Ovary (tissue), 9 donors: ENCODE measurements around the gene CSRP1. TPM values are rescaled to one million over a fixed set of nuclear protein-coding genes. Genes with fewer than 3 reads are reported as not detected.
"Not testable (repeated sequence)": the region's sequence is repeated elsewhere in the genome, so short reads cannot be mapped to it uniquely, and the experiment has no call there.

ENCODE experiments used
- DNase-seq, 5 donors: peaks; one replicate each; pipeline ENCODE4 v3.0.0-alpha.2; 2019 to 2020
- H3K27ac ChIP-seq, 2 donors: fragments of 200-600 bp; one replicate each; pipeline versions ENCODE4 v1.5.1 to v1.8.0; 2019 to 2022
- H3K27me3 ChIP-seq: fragments of 200-600 bp; one replicate; pipeline ENCODE4 v1.8.0; 2022
- H3K36me3 ChIP-seq: fragments of 200-600 bp; sonication (generic); one replicate; pipeline ENCODE4 v1.5.1; 2019
- H3K4me1 ChIP-seq: one replicate; pipeline ENCODE4 v1.8.1; 2013; ENCODE audit warnings: mild to moderate bottlenecking, moderate library complexity; ENCODE audit not compliant: insufficient read depth
- H3K4me3 ChIP-seq: fragments of 200-600 bp; sonication (generic); one replicate; pipeline ENCODE4 v1.5.1; 2017
- H3K9me3 ChIP-seq, 2 donors: fragments of 200-600 bp in 1 of 2; sonication (generic) in 1 of 2; one replicate each; pipeline versions ENCODE4 v1.5.1 to v1.8.1; 2013 to 2019; ENCODE audit warnings: mild to moderate bottlenecking in 1 of 2, moderate library complexity in 1 of 2
- EP300 ChIP-seq: sonication (generic); formaldehyde crosslinking; IDR thresholded peaks from one replicate; pipeline ENCODE4 v1.6.1; 2017; ENCODE audit warnings: antibody characterized with exemption
- POLR2A ChIP-seq: fragments of 450-650 bp; IDR thresholded peaks from one replicate; pipeline ENCODE4 v1.6.1; 2017; ENCODE audit warnings: antibody characterized with exemption, mild to moderate bottlenecking, moderate library complexity
- WGBS, 3 donors: extraction: QIAGEN DNeasy Blood & Tissue Kit in 1 of 3; methylation state at CpG; one replicate each; pipeline versions ENCODE4 v1.1.5 to v1.1.7; 2013 to 2017; 5-methylcytosine and 5-hydroxymethylcytosine counted together
- intact Hi-C, 4 donors: fragments of 100-400 bp; cut with DNase I; formaldehyde crosslinking; loops; one replicate each; pipeline versions ENCODE4 v1.11.0 to v1.15.1; 2022 to 2023
- polyA plus RNA-seq, 2 donors: library from polyadenylated mRNA; stranded (reverse); fragments of 200-250 nt in 1 of 2; fragments of 350-450 nt in 1 of 2; fragmentation: Illumina TruSeq in 1 of 2; extraction: RNeasy Lipid Tissue Mini Kit (QIAGEN cat#74804) in 1 of 2; gene quantifications; one replicate each; pipeline ENCODE4 v1.2.3, GENCODE V29; 2013 to 2014
- total RNA-seq, 7 donors: library from RNA; depleted of rRNA in 2 of 7; stranded (reverse); fragments of >200 nt in 2 of 7; fragmentation: NEBNext Ultra II Directional in 3 of 7; extraction: Animal tissue kit (Norgen Biotek cat#: 25700) in 3 of 7; gene quantifications; one replicate each; pipeline versions ENCODE4 v1.1.0 to v1.2.4, GENCODE V29; 2016 to 2023
- TF ChIP-seq, protein P1 (sequence below), 3 donors: fragments of 450-650 bp in 2 of 3; fragments of 200-600 bp in 1 of 3; IDR thresholded peaks; one replicate each; pipeline versions ENCODE4 v1.5.1 to v1.8.0; 2016 to 2022; ENCODE audit warnings: antibody characterized with exemption in 3 of 3, mild to moderate bottlenecking in 1 of 3
- donor health status: DM: no; HTN: no; CAD: no; lungs with moderate emphysema.
- donor health status: DM: no; HTN: no; CAD: no.
- donor health status: Bipolar disorder and iron deficiency.
- donor health status: DM: yes; HTN: yes; CAD: no.
- donor health status: DM: no; HTN: no; CAD: no.
- donor health status: DM: yes; HTN: yes; CAD: no.

Gene CSRP1
- total and polyA plus RNA-seq, 9 donors, result 205 to 783 (median 274) TPM

GRCh38 chr1:201479201-201479730, 27.7 kb downstream of the CSRP1 start:
- DNase-seq, result no peak
- no peaks in the 10 kb centered on the region for H3K27me3 ChIP-seq
- intact Hi-C loops, result no loop called here
- TF ChIP-seq POLR2A (no peak), EP300 (no peak)
- TF ChIP-seq, protein P1, sequence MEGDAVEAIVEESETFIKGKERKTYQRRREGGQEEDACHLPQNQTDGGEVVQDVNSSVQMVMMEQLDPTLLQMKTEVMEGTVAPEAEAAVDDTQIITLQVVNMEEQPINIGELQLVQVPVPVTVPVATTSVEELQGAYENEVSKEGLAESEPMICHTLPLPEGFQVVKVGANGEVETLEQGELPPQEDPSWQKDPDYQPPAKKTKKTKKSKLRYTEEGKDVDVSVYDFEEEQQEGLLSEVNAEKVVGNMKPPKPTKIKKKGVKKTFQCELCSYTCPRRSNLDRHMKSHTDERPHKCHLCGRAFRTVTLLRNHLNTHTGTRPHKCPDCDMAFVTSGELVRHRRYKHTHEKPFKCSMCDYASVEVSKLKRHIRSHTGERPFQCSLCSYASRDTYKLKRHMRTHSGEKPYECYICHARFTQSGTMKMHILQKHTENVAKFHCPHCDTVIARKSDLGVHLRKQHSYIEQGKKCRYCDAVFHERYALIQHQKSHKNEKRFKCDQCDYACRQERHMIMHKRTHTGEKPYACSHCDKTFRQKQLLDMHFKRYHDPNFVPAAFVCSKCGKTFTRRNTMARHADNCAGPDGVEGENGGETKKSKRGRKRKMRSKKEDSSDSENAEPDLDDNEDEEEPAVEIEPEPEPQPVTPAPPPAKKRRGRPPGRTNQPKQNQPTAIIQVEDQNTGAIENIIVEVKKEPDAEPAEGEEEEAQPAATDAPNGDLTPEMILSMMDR (IDR thresholded peaks at IDR 0.05), result no peak
- H3K9me3 ChIP-seq, result no peaks in the 10 kb centered on the region
- 89 to 94% (median 90%) methylated on average over 4 of the region's 4 CpGs for WGBS, 3 donors
- no peak overlapping the region for H3K27ac ChIP-seq
- H3K4me1 ChIP-seq, result no peaks in the 10 kb centered on the region
- no peak overlapping the region for H3K4me3 ChIP-seq
- H3K36me3 ChIP-seq, result no peaks in the 10 kb centered on the region

DNA sequence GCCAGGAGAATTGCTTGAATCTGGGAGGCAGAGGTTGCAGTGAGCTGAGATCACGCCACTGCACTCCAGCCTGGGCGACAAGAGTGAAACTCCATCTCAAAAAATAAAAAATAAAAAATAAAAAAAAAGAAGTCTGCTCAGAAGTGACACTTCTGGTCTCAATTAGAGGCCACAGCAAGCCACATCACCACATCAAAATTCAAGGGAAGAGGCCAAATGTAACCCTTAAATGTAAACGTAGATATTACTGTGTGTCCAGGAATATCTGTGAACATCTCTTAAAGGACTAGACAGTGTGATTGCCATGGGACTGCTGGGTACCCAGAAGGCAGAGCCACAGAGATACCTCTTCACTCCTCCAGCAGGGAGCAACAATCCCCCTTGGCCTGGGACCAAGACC, 28.3 kb downstream of the CSRP1 start:
- H3K9me3 ChIP-seq, H3K36me3 ChIP-seq, H3K27me3 ChIP-seq, DNase-seq, H3K4me3 ChIP-seq, H3K4me1 ChIP-seq, H3K27ac ChIP-seq, intact Hi-C loops: not testable (repeated sequence)
- WGBS, 3 donors, result 89 to 95% (median 90%) methylated on average over 3 of the region's 3 CpGs

DNA sequence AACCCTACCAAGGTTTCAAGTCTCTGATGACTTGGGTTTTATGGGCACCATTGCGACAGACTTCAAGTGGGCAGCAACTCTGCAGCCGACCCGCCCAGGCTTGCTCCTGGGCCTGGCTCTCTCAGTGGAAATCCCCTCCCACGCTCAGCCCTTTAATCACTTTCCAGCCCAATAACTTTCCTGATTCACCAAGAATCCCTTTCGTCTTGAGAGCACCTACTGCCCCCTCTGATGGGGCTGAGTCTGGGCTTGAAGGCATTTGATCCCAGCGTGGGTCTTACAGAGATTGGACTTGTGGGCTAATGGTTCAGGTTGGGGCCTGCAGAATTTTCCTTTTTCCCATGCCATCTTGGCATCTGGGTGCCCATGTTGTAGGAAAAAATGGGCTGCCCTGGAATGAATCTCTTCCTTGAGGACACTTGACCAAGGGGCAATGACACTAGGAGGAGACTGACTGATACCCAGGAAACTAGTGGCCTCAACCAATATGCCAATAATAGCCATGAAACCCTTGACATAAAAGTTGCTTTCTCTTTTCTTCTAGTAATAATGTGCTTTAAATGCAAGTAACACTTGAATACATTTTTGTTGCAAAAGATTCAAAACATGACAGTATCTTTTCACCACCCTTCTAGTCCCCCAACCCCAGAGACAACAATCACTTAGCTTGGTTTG, 30.1 kb downstream of the CSRP1 start:
- H3K27ac ChIP-seq, result no peak overlapping the region
- no peak overlapping the region for H3K4me3 ChIP-seq
- intact Hi-C loops, result no loop called here
- no peaks in the 10 kb centered on the region for H3K27me3 ChIP-seq
- H3K4me1 ChIP-seq, result no peaks in the 10 kb centered on the region
- WGBS, 3 donors, result 72 to 83% (median 81%) methylated on average over 6 of the region's 6 CpGs
- no peaks in the 10 kb centered on the region for H3K36me3 ChIP-seq
- TF ChIP-seq POLR2A, result no peak
- TF ChIP-seq, protein P1 (IDR thresholded peaks at IDR 0.05), result no peak
- TF ChIP-seq EP300, result no peak
- no peaks in the 10 kb centered on the region for H3K9me3 ChIP-seq
- no peak for DNase-seq

GRCh38 chr1:201475915-201476669, 30.8 kb downstream of the CSRP1 start:
- H3K36me3 ChIP-seq, result no peaks in the 10 kb centered on the region
- no peaks in the 10 kb centered on the region for H3K9me3 ChIP-seq
- DNase-seq, result no peak
- H3K27me3 ChIP-seq, result no peaks in the 10 kb centered on the region
- intact Hi-C loops, result no loop called here
- no peak overlapping the region for H3K27ac ChIP-seq
- 74 to 76% (median 75%) methylated on average over 8 of the region's 8 CpGs for WGBS, 3 donors
- TF ChIP-seq, protein P1 (IDR thresholded peaks at IDR 0.05), result no peak
- TF ChIP-seq EP300, result no peak
- TF ChIP-seq POLR2A, result no peak
- H3K4me3 ChIP-seq, result no peak overlapping the region
- no peaks in the 10 kb centered on the region for H3K4me1 ChIP-seq

- Histone ChIP-seq H3K36me3 (no peaks in the 10 kb centered on the region), H3K27ac (no peak overlapping the region), H3K4me3 (no peak overlapping the region), H3K4me1 (no peaks in the 10 kb centered on the region), H3K27me3 (no peaks in the 10 kb centered on the region), H3K9me3 (no peaks in the 10 kb centered on the region)
- WGBS, 3 donors, result 74 to 81% (median 78%) methylated on average over 2 of the region's 2 CpGs
- TF ChIP-seq EP300 (no peak), POLR2A (no peak)
- TF ChIP-seq, protein P1 (IDR thresholded peaks at IDR 0.05), result no peak
- intact Hi-C loops, result no loop called here
- no peak for DNase-seq
Measured at GRCh38 chr1:201475130-201475529, 31.8 kb downstream of the CSRP1 start.
